Ammon's horn (tissue), 1 donor: ENCODE results near the gene ZNF668.
"Not testable (repeated sequence)": the region's sequence is repeated elsewhere in the genome, so short reads cannot be mapped to it uniquely, and the experiment has no call there.

Experiments
- DNase-seq: peaks from one replicate; pipeline ENCODE4 v3.0.0-alpha.2; 2016; ENCODE audit warnings: low spot score

Gene ZNF668

DNA sequence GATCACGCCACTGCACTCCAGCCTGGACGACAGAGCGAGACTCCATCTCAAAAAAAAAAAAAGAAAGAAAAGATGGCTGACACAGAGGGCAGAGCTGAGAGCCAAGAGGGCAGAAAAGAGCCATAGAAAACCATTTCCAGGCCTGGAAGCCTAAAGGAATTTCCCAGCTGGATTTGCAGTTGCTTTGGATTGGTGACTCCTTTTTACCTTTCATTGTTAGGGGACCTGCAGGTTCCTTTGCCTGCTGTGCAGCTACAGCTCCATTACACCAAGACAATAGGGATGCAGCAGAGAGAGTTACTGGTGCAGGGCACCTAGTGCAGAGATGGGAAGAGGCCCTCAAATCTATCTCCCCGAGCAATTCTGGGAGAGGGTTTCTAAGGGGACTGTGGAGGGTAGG lies 18.4 kb downstream of the ZNF668 start:
- DNase-seq = no peak

DNA sequence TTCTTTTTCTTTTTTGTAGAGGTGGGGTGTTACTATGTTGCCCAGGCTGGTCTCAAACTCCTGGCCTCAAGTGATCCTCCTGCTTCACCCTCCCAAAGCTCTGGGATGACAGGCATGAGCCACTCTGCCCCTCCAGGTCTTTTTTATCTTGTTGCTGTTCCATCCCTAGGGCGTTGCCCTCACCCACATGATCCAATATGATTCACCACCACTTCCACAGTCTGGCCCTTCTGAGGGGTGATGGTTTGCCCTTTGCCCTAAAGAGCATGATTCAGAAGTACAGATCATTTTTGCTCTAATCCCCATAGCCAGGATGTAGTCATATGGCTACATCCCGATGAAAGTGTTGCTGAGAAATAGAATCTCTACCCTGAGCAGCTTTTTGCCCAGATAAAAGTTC lies 21.9 kb downstream of the ZNF668 start:
- DNase-seq = no peak

DNA sequence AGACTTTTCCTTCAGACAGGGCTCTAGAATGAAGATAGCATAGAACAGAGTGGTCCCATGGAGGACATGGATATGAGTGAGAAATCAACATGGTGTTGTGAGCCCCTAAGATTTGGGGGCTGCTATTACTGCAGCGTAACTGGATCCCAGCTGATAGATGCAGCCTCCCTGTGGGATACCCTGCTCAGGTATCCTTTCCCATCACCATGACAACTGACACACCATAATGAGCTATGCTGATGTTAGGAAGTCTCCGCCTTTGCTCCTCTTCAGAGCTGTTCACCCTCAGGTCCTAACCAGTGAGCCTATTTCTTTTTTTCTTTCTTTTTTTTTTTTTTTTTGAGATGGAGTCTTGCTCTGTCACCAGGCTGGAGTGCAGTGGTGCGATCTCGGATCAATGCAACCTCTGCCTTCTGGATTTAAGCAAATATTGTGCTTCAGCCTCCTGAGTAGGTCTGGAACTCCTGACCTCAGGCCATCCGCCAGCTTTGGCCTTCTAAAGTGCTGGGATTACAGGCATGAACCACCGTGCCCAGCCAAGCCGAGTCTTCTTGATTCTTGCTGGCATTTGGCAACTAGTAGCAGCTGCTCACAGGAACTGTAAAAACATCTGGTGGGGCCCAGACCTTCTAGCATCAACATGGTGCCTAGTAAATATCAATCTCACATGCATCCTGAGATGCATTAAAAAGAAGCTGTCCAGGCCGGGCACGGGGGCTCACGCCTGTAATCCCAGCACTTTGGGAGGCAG lies 23.6 kb downstream of the ZNF668 start:
- DNase-seq = no peak

DNA sequence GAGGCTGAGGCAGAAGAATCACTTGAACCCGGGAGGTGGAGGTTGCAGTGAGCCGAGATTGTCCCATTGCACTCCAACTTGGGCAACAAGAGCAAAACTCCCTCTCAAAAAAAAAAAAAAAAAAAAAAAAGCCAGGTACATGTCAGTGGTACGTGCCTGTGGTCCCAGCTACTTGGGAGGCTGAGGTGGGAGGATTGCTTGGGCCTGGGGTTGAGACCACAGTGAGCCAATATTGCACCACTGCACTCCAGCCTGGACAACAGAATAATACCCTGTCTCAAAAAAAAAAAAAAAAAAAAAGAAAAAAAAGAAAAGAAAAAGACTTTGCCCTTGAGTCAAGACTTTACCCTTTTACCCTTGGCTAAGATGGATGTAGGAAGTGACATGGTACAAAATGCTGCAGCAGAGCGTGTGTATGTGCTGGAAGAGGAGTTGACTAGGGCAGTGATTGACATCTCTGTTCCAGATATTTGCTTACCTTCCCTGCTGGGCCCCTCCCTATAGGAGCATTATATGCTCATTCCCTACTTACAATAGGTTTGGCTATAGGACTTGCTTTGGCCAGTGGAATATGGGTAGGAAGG lies 30.1 kb downstream of the ZNF668 start:
- no peak for DNase-seq

DNA sequence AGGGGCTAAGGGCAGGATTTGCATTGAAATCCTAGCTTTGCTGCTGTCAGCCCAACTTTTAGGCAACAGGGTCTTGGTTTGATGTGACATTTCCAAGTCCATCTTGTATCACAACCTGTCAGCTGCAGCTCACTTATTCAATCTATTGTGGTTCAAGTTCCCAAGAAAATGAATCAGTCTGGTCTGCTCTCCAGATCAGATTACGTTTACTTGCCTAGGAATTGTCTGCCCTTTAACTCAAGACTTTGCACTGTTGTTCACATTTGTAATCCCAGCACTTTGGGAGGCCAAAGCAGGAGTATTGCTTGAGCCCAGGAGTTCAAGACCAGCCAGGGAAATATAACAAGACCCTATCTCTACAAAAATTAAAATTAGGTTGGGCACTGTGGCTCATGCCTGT lies 30.7 kb downstream of the ZNF668 start:
- DNase-seq = no peak

DNA sequence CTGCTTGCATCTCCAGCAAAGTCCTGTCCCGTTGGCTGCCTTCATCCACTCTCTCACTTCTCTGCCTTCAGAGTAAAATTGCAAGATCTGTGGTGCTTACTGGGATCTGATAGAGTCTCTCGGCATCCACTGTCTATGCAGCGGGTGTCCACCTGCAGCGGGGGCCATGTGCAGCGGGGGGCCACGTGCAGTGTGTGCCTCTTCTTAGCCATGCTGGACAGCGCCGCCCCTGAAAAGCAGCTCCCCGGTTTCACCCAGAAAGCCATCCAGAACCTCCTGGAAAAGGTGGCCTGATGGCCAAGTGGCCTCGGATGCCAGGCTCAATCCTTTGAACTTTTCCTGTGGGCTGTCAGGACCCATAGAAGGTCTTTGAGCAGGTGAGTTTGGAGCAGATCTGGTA lies 31.2 kb downstream of the ZNF668 start:
- DNase-seq = no peak

DNA sequence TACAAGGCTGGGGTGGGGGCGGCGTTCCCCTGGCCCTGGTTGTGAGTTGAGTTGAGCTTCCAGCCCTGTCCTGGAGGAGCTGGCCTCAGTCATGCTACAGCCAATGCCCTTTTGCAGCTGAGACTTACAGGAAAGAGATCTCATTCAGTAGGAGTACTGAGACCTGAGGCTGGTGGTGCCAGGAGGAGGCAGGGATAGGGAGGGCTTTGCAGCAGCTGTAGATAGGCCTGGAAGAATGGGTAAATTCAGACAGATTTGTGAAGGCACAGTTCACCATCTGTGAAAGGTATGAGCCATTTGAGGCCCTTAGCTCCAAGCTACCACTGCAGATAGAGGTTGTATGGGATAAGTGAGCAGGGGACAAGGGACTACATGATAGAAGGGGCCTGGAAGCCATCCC lies 35.0 kb downstream of the ZNF668 start:
- DNase-seq = peak; percentile 60

DNA sequence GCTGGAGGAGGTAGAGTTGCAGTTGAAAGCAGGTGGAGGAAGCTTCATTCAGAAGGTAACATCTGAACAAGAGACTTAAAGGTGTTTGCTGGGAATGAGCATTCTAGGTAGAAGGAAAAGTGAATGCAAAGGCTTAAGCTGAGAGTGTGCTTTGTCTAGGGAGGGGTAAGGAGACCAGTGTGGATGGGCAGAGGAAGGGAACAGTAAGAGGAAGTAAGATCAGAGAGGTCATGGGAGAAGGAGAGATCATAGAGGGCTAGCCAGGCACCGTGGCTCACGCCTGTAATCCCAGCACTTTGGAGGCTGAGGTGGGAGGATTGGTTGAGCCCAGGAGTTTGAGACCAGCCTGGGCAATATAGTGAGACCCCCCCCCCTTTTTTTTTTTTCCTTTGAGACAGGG lies 37.3 kb downstream of the ZNF668 start:
- peak; percentile 40 for DNase-seq

DNA sequence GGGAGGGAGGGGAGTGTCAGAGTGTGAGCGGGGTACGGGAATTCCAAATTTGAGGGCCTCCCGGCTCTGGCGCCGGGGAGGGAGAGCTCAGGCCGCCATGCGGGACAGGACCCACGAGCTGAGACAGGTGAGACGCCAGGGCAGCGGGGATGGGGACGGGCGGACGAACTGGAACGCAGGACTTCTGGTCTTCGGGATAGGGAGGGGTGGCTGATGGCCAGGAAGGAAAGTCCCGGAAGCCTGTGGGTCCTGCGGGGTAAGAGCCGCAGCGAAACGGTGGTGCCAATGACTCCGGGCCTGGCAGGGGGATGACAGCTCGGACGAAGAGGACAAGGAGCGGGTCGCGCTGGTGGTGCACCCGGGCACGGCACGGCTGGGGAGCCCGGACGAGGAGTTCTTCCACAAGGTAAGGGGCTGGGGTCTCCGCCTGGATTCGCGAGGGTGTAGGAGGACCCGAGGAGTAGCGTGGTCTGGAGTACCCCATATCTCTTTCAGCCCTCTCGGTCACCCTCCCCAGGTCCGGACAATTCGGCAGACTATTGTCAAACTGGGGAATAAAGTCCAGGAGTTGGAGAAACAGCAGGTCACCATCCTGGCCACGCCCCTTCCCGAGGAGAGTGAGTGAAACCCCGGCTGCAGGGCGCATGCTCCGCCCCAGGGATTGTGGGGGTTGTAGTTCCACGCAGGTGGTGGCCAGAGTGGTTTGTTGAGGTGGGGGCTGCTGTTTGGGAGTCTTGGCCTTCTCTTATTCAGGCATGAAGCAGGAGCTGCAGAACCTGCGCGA lies 40.1 kb downstream of the ZNF668 start:
- DNase-seq = peak; percentile 95

DNA sequence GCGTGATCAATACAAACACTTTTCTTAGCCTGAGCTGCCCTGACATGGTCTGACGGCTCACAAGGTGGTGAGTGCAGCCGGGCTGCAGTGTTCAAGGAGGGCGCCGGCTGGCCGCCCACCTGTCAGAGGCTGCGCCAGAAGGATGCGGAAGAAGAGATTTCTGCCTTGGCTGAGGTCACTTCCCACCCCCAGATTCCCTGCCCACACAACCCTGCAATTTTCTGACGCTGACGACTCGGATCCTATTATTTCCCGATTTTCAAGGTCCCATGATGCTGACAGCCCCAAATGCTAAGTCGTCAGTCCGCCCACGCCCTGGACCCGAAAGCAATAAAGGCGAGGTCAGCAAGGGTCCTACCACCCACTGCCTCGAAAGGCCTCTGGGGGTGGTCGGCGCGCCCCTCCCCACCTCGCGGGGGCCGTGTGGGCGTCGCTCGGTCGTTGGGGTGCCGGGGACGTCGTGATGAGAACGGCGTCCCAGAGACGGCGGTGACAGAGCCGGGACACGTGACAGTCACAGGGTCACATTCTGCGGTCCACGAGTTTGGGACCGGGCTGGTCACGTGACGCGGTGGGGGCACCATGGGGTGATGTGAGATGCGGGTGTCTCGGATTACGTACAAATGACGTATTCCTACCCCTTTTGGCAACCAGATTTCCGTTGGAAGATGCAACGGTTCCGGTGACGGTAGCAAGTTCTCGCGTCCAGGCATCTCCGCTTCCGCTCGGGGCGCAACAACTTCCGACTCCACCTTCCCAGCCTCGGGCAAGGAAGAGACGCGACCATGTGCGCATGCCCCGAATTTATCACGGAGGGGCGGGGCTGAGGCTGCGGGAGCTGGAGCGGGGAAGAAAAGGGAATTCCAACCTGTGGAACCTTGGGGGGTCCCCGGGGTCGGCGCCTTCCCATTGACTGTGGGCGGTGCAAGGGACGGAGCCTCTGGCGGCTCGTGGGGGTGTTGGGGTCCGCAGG lies 41.0 kb downstream of the ZNF668 start, which contains the start of gene STX4:
Gene STX4 (plus strand): TSS at position 823 of the 973 bp plus-strand sequence. CDS start 248 bp downstream, outside the sequence.
- peak; percentile 99 for DNase-seq

DNA sequence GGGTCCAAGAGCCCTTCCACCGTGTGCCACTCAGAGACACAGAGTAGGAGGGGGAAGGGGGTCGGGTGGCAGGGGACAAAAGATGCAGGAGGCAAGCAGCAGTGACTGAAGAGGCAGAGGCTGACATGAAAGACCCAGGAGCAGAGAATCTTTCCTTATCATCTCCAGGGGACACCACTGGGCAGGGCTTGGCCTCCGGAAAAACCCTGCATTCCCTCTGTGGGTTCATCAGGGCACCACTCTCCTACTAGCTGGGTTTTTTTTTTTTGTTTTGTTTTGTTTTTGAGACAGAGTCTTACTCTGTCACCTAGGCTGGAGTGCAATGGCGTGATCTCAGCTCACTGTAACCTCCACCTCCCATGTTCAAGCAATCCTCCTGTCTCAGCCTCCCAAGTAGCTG lies 42.8 kb downstream of the ZNF668 start:
- DNase-seq = no peak

DNA sequence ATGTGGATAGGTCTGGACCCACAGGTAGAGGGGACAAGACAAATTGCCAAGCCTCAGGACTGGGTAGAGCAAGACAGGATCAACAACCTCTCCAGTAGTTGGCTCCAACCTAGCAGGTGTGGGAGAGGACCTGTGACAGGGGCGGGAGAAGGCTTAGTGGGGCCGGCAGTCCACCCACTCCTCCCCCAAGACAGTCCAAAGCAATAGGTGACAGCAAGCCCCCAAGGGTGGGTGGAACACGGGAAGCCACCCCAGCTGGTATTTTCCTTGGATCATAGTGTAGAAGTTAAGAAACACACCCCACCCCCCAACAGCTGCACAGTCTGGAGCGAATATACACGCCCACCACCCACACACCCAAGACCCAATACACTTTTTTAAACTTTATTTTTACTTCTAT lies 44.8 kb downstream of the ZNF668 start:
- no peak for DNase-seq

DNA sequence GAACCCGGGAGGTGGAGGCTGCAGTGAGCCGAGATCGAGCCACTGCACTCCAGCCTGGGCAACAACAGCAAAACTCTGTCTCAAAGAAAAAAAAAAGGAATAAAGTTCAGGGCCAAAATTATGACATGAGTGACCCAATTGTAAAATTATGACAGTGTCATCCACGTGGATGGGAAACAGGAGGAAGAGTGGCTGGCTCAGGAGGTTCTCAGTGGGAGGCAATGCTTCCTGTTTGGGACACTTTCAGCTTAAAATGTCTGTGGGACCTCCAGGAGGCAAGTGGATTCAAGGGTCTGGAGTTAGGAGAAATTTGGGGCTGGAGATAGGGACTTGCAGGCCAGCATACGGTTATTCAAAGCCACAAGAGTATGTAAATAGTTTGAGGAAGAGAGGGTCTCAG lies 48.7 kb downstream of the ZNF668 start:
- DNase-seq = no peak

DNA sequence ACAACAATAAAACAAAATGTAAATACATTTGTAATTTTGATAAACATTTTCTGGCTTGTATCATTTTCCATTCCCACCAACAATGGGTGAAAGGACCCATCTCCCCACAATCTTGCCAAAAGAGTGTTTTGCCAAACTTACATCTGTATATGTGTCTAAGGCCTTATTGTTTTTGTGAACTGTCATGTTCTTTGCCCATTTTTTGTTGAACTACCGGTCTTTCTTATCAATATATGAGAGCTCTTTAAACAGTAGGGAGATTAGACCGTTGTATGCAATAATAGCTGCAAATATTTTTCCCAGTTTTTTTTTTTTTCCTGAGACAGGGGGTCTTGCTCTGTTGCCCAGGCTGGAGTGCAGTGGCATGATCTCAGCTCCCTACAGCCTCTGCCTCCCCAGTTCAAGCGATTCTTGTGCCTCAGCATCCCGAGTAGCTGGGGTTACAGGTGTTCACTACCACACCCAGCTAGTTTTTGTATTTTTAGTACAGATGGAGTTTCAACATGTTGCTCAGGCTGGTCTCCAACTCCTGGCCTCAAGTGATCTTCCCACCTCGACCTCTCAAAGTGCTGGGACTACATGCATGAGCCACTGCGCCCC lies 50.3 kb downstream of the ZNF668 start:
- no peak for DNase-seq

DNA sequence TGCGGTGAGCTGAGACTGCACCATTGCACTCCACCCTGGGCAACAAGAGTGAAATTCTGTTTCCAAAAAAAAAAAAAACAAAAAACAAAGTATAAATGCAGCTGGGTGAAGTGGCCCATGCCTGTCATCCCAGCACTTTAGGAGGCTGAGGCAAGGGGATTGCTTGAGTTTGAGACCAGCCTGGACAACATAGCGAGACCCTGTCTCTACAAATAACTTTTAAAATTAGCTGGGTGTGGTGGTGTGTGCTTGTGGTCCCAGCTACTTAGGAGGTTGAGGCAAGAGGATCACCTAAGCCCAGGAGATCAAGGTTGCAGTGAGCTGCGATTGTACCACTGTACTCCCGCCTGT lies 50.8 kb downstream of the ZNF668 start:
- DNase-seq = no peak

DNA sequence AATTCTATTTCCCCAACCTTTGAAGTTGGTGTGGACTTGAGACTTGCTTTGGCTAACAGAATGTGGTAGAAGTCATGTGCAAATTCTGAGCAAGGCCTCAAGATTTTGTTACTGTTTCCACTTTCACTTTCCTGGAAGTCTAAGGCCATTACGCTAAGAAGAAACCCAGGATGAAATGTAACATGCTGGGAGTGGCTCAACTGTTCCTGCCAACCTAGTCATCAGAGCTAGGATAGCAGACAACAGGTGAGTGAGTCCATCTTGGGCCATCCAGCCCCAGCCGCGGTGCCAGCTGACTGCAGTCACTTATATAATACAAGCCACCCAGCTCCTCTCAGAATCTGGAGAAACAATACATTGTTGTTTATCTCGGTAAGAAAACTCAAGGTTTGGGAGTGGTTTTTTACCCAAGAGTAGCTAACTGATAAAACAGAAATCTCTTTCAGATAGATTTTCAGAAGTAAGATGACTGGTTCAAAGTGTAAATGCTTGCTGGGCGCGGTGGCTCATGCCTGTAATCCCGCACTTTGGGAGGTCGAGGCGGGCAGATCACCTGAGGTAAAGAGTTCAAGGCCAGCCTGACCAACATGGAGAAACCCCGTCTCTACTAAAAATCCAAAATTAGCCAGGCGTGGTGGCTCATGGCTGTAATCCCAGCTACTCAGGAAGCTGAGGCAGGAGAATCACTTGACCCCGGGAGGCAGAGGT lies 51.3 kb downstream of the ZNF668 start:
- DNase-seq = no peak

DNA sequence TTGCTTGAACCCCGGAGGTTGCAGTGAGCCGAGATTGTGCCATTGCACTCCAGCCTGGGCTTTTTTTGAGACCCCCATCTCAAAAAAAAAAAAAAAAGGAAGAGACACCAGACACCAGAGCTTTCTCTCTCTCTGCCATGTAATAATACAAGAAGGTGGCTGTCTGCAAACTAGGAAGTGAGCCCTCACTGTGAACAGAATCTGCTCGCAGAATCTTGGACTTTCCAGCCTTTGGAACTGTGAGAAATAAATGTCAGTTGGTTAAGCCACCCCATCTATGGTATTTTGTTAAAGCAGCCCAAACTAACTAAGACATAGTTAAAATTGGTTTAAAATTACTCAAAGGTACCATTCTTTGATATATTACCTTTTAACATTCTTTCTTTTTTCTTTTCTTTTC lies 53.5 kb downstream of the ZNF668 start:
- DNase-seq = no peak

DNA sequence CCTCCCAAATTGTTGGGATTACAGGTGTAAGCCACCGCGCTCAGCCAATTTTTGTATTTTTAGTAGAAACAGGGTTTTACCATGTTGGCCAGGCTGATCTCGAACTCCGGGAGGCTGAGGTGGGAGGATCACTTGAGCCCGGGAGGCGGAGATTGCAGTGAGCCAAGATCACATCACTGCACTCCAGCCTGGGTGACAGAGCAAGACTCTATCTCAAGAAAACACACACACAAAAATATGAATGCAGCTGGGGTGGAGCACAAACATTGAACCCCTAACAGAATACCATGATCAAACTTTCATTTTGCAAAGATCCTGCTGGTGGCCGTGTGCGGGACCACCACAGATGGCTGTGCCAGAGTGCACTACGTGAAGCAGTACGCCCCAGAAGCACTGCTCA lies 56.3 kb downstream of the ZNF668 start:
- DNase-seq = not testable (repeated sequence)

DNA sequence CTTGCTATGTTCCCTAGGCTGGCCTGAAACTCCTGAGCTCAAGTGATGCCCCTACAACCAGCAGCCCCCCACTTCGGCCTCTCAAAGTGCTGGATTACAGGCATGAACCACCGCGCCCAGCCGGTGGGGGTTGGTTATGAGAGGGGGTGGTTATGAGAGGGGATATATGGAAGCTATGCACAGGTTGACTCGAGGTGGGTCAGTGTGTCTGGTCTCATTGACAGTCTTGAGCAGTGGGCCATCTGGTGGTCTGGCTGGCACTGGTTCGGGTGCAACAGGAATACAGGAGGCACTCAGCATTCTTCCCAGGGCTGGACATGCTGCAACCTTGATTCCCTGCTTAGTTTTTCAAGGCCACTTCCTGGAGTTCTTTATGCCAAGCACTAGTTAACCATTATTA lies 58.0 kb downstream of the ZNF668 start:
- DNase-seq = no peak

DNA sequence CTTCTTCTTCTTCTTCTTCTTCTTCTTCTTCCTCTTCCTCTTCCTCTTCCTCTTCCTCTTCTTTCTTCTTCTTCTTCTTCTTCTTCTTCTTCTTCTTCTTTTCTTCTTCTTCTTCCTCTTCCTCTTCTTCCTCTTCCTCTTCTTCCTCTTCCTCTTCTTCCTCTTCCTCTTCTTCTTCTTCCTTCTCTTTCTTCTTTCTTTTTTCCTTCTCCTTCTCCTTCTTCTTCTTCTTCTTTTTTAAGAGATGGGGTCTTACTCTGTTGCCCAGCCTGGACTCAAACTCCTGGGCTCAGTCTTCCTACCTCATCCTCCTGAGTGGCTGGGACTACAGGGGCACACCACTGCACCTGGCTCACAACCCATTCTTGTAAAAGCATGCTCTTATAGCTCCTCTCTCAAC lies 60.7 kb downstream of the ZNF668 start:
- not testable (repeated sequence) for DNase-seq

DNA sequence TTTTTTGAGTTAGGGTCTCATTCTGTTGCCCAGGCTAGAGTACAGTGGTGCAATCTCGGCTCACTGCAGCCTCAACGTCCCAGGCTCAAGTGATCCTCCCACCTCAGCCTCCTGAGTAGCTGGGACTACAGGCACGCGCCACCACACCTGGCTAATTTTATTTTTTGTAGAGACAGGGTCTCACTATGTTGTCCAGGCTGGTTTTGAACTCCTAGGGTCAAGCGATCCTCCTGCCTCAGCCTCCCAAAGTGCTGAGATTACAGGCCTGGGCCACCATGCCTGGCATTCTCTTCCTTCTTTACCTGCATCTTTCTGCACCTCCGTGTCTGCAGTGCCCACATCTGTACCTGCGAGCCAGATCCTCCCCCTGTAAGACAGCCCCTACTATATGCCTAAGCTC lies 62.2 kb downstream of the ZNF668 start:
- not testable (repeated sequence) for DNase-seq
